Right lobe of liver (tissue), 6 donors: ENCODE results near the gene CREBBP. TPM values are rescaled to one million over a fixed set of nuclear protein-coding genes. Genes with fewer than 3 reads are reported as not detected.

Experiments used
- ATAC-seq, 4 donors: fragments of 200-7000 bp; cut with Tn5 transposase; one replicate each; pipeline ENCODE4 v1.9.1; 2020; ENCODE audit warnings: mild to moderate bottlenecking in 4 of 4, moderate library complexity in 4 of 4
- DNase-seq, 3 donors: peaks; one replicate each; pipeline ENCODE4 v3.0.0-alpha.2; 2020
- H3K27ac ChIP-seq, 3 donors: fragments of 200-600 bp; one replicate each; pipeline ENCODE4 v1.8.0; 2022
- H3K27me3 ChIP-seq, 2 donors: fragments of 200-600 bp; one replicate each; pipeline ENCODE4 v1.8.0; 2022
- H3K36me3 ChIP-seq, 4 donors: fragments of 200-600 bp; sonication (generic) in 1 of 4; one replicate each; pipeline versions ENCODE4 v1.5.1 to v1.8.0; 2017 to 2022; ENCODE audit warnings: control low read depth in 1 of 4
- H3K4me1 ChIP-seq, 4 donors: fragments of 200-600 bp; sonication (generic) in 1 of 4; one replicate each; pipeline versions ENCODE4 v1.5.1 to v1.8.0; 2017 to 2022; ENCODE audit warnings: control low read depth in 1 of 4
- H3K4me3 ChIP-seq, 3 donors: fragments of 200-600 bp; one replicate each; pipeline ENCODE4 v1.8.0; 2022
- H3K9me3 ChIP-seq, 4 donors: fragments of 200-600 bp; sonication (generic) in 1 of 4; one replicate each; pipeline versions ENCODE4 v1.5.1 to v1.8.0; 2017 to 2022; ENCODE audit warnings: control low read depth in 1 of 4
- CTCF ChIP-seq, 4 donors: fragments of 200-600 bp in 3 of 4; fragments of 450-650 bp in 1 of 4; IDR thresholded peaks; one replicate each; pipeline versions ENCODE4 v1.5.1 to v1.8.0; 2016 to 2022; ENCODE audit warnings: antibody characterized with exemption in 4 of 4, mild to moderate bottlenecking in 2 of 4
- POLR2A ChIP-seq: fragments of 450-650 bp; IDR thresholded peaks from one replicate; pipeline ENCODE4 v1.6.1; 2017; ENCODE audit warnings: antibody characterized with exemption, mild to moderate bottlenecking
- WGBS: methylation state at CpG from one replicate; pipeline ENCODE4 v1.1.6; 2018; ENCODE audit warnings: low coverage, low lambda C conversion rate; ENCODE audit not compliant: insufficient coverage; ENCODE audit errors: missing lambda C conversion rate; 5-methylcytosine and 5-hydroxymethylcytosine counted together
- intact Hi-C, 2 donors: fragments of 100-400 bp; cut with DNase I; formaldehyde crosslinking; loops; one replicate each; pipeline versions ENCODE4 v1.11.2 to v1.14.1; 2022
- total RNA-seq, 6 experiments: library from RNA; depleted of rRNA in 2 of 6; stranded (reverse); fragments of >200 nt in 2 of 6; fragmentation: NEBNext Ultra II Directional in 3 of 6; extraction: Animal tissue kit (Norgen Biotek cat#: 25700) in 3 of 6; gene quantifications; one replicate each; pipeline versions ENCODE4 v1.1.0 to v1.2.4, GENCODE V29; 2016 to 2023
- donor health status: DM: no; HTN: yes; CAD: no.
- donor health status: DM: no; HTN: no; CAD: no.
- donor health status: DM: no; HTN: no; CAD: no.
- donor health status: DM: no; HTN: yes; CAD: no.
- donor health status: DM: no; HTN: yes; CAD: no.

The CREBBP gene
- total RNA-seq, 6 experiments from 2014 or later: 18.1 to 39.8 (median 29.2) TPM

- H3K27ac ChIP-seq: no peak overlapping the region
- no peaks in the 10 kb centered on the region for H3K9me3 ChIP-seq
- H3K4me1 ChIP-seq: peaks cover 0 to 35% (median 5%) of the 10 kb centered on the region in 4 donors
- ATAC-seq: no peak
- no peaks in the 10 kb centered on the region for H3K36me3 ChIP-seq
- no peak for TF ChIP-seq CTCF (IDR thresholded peaks at IDR 0.05)
- no peak for TF ChIP-seq POLR2A
- WGBS: 87% methylated on average over 4 of the region's 4 CpGs
- intact Hi-C loops: no loop called here
- no peak overlapping the region for H3K4me3 ChIP-seq
- DNase-seq: no peak
- no peaks in the 10 kb centered on the region for H3K27me3 ChIP-seq
Observed at GRCh38 chr16:3866703-3867431, 13.6 kb downstream of the CREBBP start.

GRCh38 chr16:3865241-3865640 is 15.3 kb downstream of the CREBBP start:
- 77% methylated on average over 3 of the region's 3 CpGs for WGBS
- DNase-seq (no peak), ATAC-seq (no peak)
- Histone ChIP-seq H3K27ac (no peak overlapping the region), H3K9me3 (no peaks in the 10 kb centered on the region), H3K4me1 (peaks cover 0 to 42% (median 5%) of the 10 kb centered on the region in 4 donors), H3K27me3 (no peaks in the 10 kb centered on the region), H3K4me3 (no peak overlapping the region), H3K36me3 (no peaks in the 10 kb centered on the region)
- TF ChIP-seq CTCF (IDR thresholded peaks at IDR 0.05) (no peak), POLR2A (no peak)
- intact Hi-C loops: no loop called here

GRCh38 chr16:3864562-3864961 is 16.0 kb downstream of the CREBBP start:
- TF ChIP-seq POLR2A (no peak), CTCF (IDR thresholded peaks at IDR 0.05) (no peak)
- Histone ChIP-seq H3K36me3 (no peaks in the 10 kb centered on the region), H3K27me3 (no peaks in the 10 kb centered on the region), H3K4me1 (peaks cover 0 to 43% (median 5%) of the 10 kb centered on the region in 4 donors), H3K27ac (no peak overlapping the region), H3K9me3 (no peaks in the 10 kb centered on the region), H3K4me3 (no peak overlapping the region)
- DNase-seq: no peak
- intact Hi-C loops: no loop called here
- 86% methylated on average over 3 of the region's 5 CpGs for WGBS
- no peak for ATAC-seq

- no peaks in the 10 kb centered on the region for H3K36me3 ChIP-seq
Observed at GRCh38 chr16:3863587-3863986, 16.9 kb downstream of the CREBBP start.

GRCh38 chr16:3861808-3862451 is 18.6 kb downstream of the CREBBP start:
- DNase-seq: no peak
- TF ChIP-seq POLR2A (no peak), CTCF (IDR thresholded peaks at IDR 0.05) (no peak)
- H3K27ac ChIP-seq: no peak overlapping the region
- H3K27me3 ChIP-seq: no peaks in the 10 kb centered on the region
- ATAC-seq: peak in 2 of 4 donors; percentile 16 to 40
- intact Hi-C loops: no loop called here
- H3K36me3 ChIP-seq: no peaks in the 10 kb centered on the region
- no peaks in the 10 kb centered on the region for H3K9me3 ChIP-seq
- H3K4me3 ChIP-seq: no peak overlapping the region
- 43% methylated on average over 9 of the region's 12 CpGs for WGBS
- peaks cover 0 to 60% (median 10%) of the 10 kb centered on the region in 4 donors for H3K4me1 ChIP-seq

More at GRCh38 chr16:3863587-3863986, 16.9 kb downstream of the CREBBP start:
- peaks cover 0 to 49% (median 5%) of the 10 kb centered on the region in 4 donors for H3K4me1 ChIP-seq
- TF ChIP-seq POLR2A: no peak
- 40% methylated on average over 1 of the region's 5 CpGs for WGBS
- intact Hi-C loops: no loop called here
- ATAC-seq: peak in 2 of 4 donors; percentile 23 to 29
- H3K4me3 ChIP-seq: no peak overlapping the region
- H3K27me3 ChIP-seq: no peaks in the 10 kb centered on the region
- DNase-seq: no peak
- no peaks in the 10 kb centered on the region for H3K9me3 ChIP-seq
- no peak overlapping the region for H3K27ac ChIP-seq
